ENCODE results near the gene ECT2. TPM values are rescaled to one million over a fixed set of nuclear protein-coding genes. Genes with fewer than 3 reads are reported as not detected.

ECT2 gene
- total RNA-seq, 1 experiment from 2014 or later, result 98.5 TPM

DNA sequence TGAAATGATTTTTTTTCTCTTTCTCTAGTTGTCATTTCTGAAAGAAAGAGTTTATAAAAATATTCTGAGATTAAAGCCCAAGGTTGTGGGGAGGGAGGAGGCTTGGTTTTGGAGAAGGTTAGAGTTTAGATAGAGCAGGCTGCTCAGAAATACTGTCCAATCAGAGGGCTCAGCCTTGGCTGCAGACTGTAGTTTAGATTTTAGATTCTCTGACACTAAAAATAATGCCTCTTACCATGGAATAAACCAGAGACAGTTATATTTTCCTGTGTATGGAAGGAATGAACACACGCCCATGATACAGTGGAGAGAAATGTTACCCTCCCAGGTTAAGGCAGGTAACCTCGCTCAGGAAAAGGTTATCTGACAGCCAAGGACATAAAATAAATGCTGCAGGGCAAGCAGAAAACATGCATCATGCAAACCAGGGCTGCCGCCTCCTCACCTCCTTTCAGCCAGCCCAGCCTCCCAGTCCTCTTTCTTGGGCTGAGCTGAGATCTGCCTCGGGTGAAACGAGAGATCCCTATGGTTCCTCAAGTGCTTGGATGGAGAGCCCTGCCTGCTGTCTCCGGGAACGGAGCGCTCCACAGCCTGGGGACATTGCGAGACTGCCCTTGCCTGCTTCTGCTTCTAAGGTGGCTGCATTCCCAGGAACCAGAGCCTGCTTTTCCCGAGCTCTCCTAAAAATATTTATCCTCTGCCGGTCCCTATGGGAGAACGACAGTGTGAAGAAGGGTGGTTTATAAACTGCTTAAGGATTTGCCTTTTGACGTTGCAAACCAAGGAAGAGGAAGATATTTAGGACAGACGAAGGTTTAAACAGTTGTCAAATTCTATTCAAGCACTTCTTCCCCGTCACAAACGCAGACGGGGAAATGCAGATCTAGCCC, 40.5 kb upstream of the ECT2 start:
- DNase-seq (ENCODE audit: low spot score), result peak; percentile 33
- intact Hi-C loops (cut with micrococcal nuclease; ENCODE audit: unreplicated experiment), result no loop called here
- Histone ChIP-seq H3K9me3 (ENCODE audit: low read depth, low read length, poor library complexity, severe bottlenecking) (no peaks in the 10 kb centered on the region), H3K4me1 (ENCODE audit: insufficient read depth, low read length, poor library complexity, severe bottlenecking) (no peaks in the 10 kb centered on the region), H3K4me3 (ENCODE audit: low read depth, low read length, poor library complexity, severe bottlenecking) (peak overlapping the region; percentile 60), H3K27me3 (replicated peaks; ENCODE audit: insufficient read depth, low read depth, low read length, poor library complexity) (no peaks in the 10 kb centered on the region), H3K36me3 (ENCODE audit: insufficient read depth, low read length, poor library complexity, severe bottlenecking) (no peaks in the 10 kb centered on the region), H3K27ac (ENCODE audit: low read depth, low read length, poor library complexity, severe bottlenecking) (no peak overlapping the region)
- TF ChIP-seq, protein P1, sequence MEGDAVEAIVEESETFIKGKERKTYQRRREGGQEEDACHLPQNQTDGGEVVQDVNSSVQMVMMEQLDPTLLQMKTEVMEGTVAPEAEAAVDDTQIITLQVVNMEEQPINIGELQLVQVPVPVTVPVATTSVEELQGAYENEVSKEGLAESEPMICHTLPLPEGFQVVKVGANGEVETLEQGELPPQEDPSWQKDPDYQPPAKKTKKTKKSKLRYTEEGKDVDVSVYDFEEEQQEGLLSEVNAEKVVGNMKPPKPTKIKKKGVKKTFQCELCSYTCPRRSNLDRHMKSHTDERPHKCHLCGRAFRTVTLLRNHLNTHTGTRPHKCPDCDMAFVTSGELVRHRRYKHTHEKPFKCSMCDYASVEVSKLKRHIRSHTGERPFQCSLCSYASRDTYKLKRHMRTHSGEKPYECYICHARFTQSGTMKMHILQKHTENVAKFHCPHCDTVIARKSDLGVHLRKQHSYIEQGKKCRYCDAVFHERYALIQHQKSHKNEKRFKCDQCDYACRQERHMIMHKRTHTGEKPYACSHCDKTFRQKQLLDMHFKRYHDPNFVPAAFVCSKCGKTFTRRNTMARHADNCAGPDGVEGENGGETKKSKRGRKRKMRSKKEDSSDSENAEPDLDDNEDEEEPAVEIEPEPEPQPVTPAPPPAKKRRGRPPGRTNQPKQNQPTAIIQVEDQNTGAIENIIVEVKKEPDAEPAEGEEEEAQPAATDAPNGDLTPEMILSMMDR (conservative IDR thresholded peaks at IDR 0.05; ENCODE audit: low read depth, low read length), result no peak
- TF ChIP-seq EZH2 (IDR thresholded peaks at IDR 0.05; ENCODE audit: borderline replicate concordance, low read depth, low read length, poor library complexity, severe bottlenecking), result no peak
- ChIA-PET CTCF (interaction anchor here (0.6 to 1.3 kb wide), 2 partner anchors 33 to 37 kb away, joined by 5 read pairs; no protein-coding TSS in a partner anchor), POLR2A (ENCODE audit: low non-redundant PET) (no interaction called here)
- BruUV-seq (replicated peaks), result TSS peak; percentile 59

DNA sequence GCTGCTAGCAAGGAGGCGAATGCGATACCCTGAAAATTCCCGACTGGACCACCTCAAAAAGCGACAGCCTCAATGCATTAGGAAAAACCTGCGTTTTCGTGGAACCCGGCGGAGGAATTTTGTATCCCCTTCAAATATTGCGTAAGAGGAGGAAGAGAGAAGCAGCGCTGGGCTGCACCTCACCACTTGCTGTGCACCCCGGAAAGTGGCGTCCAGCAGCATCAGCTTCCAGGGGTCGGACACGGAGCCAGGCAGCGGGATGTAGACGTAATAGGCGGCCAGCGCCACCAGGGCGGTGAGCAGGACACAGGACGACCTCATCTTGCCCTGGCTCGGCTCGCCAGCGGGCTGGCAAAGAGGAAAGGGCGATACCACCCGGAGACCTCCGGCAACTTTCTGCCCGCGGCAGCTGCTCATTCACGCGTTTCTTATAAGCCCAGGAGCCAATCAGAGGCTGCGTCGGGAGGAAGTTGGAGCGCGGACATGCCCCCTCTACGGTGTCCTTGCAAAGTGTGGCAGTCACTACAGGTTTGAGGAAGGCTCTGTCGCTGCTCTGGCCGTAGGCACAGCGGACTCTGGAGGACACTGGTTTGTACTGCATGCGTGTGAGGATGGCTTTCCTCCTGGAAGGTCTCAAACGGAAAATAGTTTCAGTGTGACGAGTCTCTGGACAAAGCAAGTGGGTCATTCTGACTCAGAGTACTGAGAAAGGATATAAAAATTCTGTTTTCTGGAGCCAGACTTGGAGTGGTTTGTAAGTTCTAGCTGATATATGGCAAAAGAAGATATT, 39.7 kb upstream of the ECT2 start, which contains the start of gene NCEH1:
Gene NCEH1 (minus strand): TSS at position 404 of the 790 bp plus-strand sequence. CDS start 83 bp downstream, at position 321.
- H3K27ac ChIP-seq (ENCODE audit: low read depth, low read length, poor library complexity, severe bottlenecking), result no peak within 1 kb of the TSS
- ChIA-PET POLR2A (ENCODE audit: low non-redundant PET) (no interaction called here), CTCF (interaction anchor here (0.6 to 1.3 kb wide), 2 partner anchors 34 to 38 kb away, joined by 5 read pairs; no protein-coding TSS in a partner anchor)

DNA sequence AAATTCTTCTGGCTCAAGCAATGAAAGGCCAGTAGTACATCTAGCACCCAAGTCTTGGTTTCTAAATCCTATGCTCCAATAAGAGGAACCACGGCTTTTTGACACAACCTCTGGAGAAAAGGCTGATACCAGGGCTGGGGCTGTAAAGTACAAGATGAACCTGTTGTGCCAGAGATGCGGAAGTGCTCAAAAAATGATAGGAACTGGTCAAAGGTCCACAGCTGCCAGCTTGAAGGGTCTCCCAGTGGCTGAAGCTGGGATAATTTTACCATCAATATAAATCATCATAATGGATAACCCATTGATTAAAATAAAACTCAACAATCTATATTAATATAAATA, 39.1 kb upstream of the ECT2 start:
- CTCF ChIA-PET, result interaction anchor here (1.3 kb wide), 1 partner anchor 38 kb away, joined by 5 read pairs; no protein-coding TSS in a partner anchor
- Histone ChIP-seq H3K4me3 (ENCODE audit: low read depth, low read length, poor library complexity, severe bottlenecking) (peak overlapping the region; percentile 60), H3K9me3 (ENCODE audit: low read depth, low read length, poor library complexity, severe bottlenecking) (no peaks in the 10 kb centered on the region), H3K36me3 (ENCODE audit: insufficient read depth, low read length, poor library complexity, severe bottlenecking) (no peaks in the 10 kb centered on the region), H3K27ac (ENCODE audit: low read depth, low read length, poor library complexity, severe bottlenecking) (no peak overlapping the region), H3K27me3 (replicated peaks; ENCODE audit: insufficient read depth, low read depth, low read length, poor library complexity) (no peaks in the 10 kb centered on the region), H3K4me1 (ENCODE audit: insufficient read depth, low read length, poor library complexity, severe bottlenecking) (no peaks in the 10 kb centered on the region)
- no peak for TF ChIP-seq EZH2 (IDR thresholded peaks at IDR 0.05; ENCODE audit: borderline replicate concordance, low read depth, low read length, poor library complexity, severe bottlenecking)
- DNase-seq (ENCODE audit: low spot score), result no peak
- POLR2A ChIA-PET (ENCODE audit: low non-redundant PET), result no interaction called here
- intact Hi-C loops (cut with micrococcal nuclease; ENCODE audit: unreplicated experiment), result no loop called here
- BruUV-seq (replicated peaks), result no TSS peak

More for the DNA sequence above, 39.7 kb upstream of the ECT2 start, which contains the start of gene NCEH1:
- intact Hi-C loops (cut with micrococcal nuclease; ENCODE audit: unreplicated experiment), result no loop called here
- BruUV-seq (replicated peaks), result no TSS peak
- peak; percentile 93 for DNase-seq (ENCODE audit: low spot score)
- TF ChIP-seq, protein P1 (conservative IDR thresholded peaks at IDR 0.05; ENCODE audit: low read depth, low read length), result peak; percentile 71
- no peak for TF ChIP-seq EZH2 (IDR thresholded peaks at IDR 0.05; ENCODE audit: borderline replicate concordance, low read depth, low read length, poor library complexity, severe bottlenecking)
- Histone ChIP-seq H3K27me3 (replicated peaks; ENCODE audit: insufficient read depth, low read depth, low read length, poor library complexity) (no peaks in the 10 kb centered on the region), H3K9me3 (ENCODE audit: low read depth, low read length, poor library complexity, severe bottlenecking) (no peaks in the 10 kb centered on the region), H3K4me3 (ENCODE audit: low read depth, low read length, poor library complexity, severe bottlenecking) (peak within 1 kb of the TSS; percentile 60), H3K36me3 (ENCODE audit: insufficient read depth, low read length, poor library complexity, severe bottlenecking) (no peaks in the 10 kb centered on the region), H3K4me1 (ENCODE audit: insufficient read depth, low read length, poor library complexity, severe bottlenecking) (no peaks in the 10 kb centered on the region)

Data from A673 (cell line).